ENCODE measurements around the gene NOXO1.

Gene NOXO1

GRCh38 chr16:2003231-2003826, 22.1 kb upstream of the NOXO1 start:
- H3K36me3 Mint-ChIP-seq: peaks cover 3% of the 10 kb centered on the region
- no peaks in the 10 kb centered on the region for H3K9me3 Mint-ChIP-seq
- H3K27me3 Mint-ChIP-seq: no peaks in the 10 kb centered on the region
- no peak overlapping the region for H3K27ac Mint-ChIP-seq
- H3K4me3 Mint-ChIP-seq: no peak overlapping the region
- H3K4me1 Mint-ChIP-seq: peaks cover 29% of the 10 kb centered on the region

GRCh38 chr16:2002406-2003230, 21.3 kb upstream of the NOXO1 start:
- Mint-ChIP-seq H3K4me3 (no peak overlapping the region), H3K4me1 (peaks cover 22% of the 10 kb centered on the region), H3K9me3 (no peaks in the 10 kb centered on the region), H3K27me3 (no peaks in the 10 kb centered on the region), H3K27ac (no peak overlapping the region), H3K36me3 (peaks cover 3% of the 10 kb centered on the region)

GRCh38 chr16:2001456-2002355, 20.4 kb upstream of the NOXO1 start:
- H3K36me3 Mint-ChIP-seq: peaks cover 4% of the 10 kb centered on the region
- H3K27me3 Mint-ChIP-seq: no peaks in the 10 kb centered on the region
- H3K4me3 Mint-ChIP-seq: no peak overlapping the region
- H3K4me1 Mint-ChIP-seq: peaks cover 13% of the 10 kb centered on the region
- H3K27ac Mint-ChIP-seq: no peak overlapping the region
- H3K9me3 Mint-ChIP-seq: no peaks in the 10 kb centered on the region

GRCh38 chr16:2001035-2001434, 19.8 kb upstream of the NOXO1 start:
- Mint-ChIP-seq H3K9me3 (no peaks in the 10 kb centered on the region), H3K4me3 (no peak overlapping the region), H3K4me1 (peaks cover 9% of the 10 kb centered on the region), H3K27me3 (no peaks in the 10 kb centered on the region), H3K36me3 (peaks cover 4% of the 10 kb centered on the region), H3K27ac (no peak overlapping the region)

- no peak overlapping the region for H3K4me3 Mint-ChIP-seq
- H3K36me3 Mint-ChIP-seq: peaks cover 4% of the 10 kb centered on the region
- no peaks in the 10 kb centered on the region for H3K9me3 Mint-ChIP-seq
- H3K27me3 Mint-ChIP-seq: no peaks in the 10 kb centered on the region
- peaks cover 6% of the 10 kb centered on the region for H3K4me1 Mint-ChIP-seq
- H3K27ac Mint-ChIP-seq: no peak overlapping the region
Measured at GRCh38 chr16:1999866-2000514, 18.7 kb upstream of the NOXO1 start.

GRCh38 chr16:1998852-1999801, 17.9 kb upstream of the NOXO1 start:
- peaks cover 3% of the 10 kb centered on the region for H3K4me1 Mint-ChIP-seq
- no peak overlapping the region for H3K4me3 Mint-ChIP-seq
- peaks cover 4% of the 10 kb centered on the region for H3K36me3 Mint-ChIP-seq
- no peaks in the 10 kb centered on the region for H3K27me3 Mint-ChIP-seq
- H3K9me3 Mint-ChIP-seq: no peaks in the 10 kb centered on the region
- no peak overlapping the region for H3K27ac Mint-ChIP-seq

GRCh38 chr16:1998360-1998835, 17.1 kb upstream of the NOXO1 start:
- Mint-ChIP-seq H3K27ac (no peak overlapping the region), H3K4me1 (peaks cover 4% of the 10 kb centered on the region), H3K27me3 (no peaks in the 10 kb centered on the region), H3K4me3 (no peak overlapping the region), H3K9me3 (no peaks in the 10 kb centered on the region), H3K36me3 (peaks cover 4% of the 10 kb centered on the region)

- Mint-ChIP-seq H3K4me1 (peaks cover 4% of the 10 kb centered on the region), H3K27ac (no peak overlapping the region), H3K36me3 (peaks cover 4% of the 10 kb centered on the region), H3K9me3 (no peaks in the 10 kb centered on the region), H3K4me3 (no peak overlapping the region), H3K27me3 (no peaks in the 10 kb centered on the region)
Measured at GRCh38 chr16:1997494-1998359, 16.5 kb upstream of the NOXO1 start.

GRCh38 chr16:1993731-1994131, 12.5 kb upstream of the NOXO1 start:
- Mint-ChIP-seq H3K4me3 (no peak overlapping the region), H3K36me3 (peaks cover 4% of the 10 kb centered on the region), H3K4me1 (peaks cover 18% of the 10 kb centered on the region), H3K27me3 (peaks cover 6% of the 10 kb centered on the region), H3K27ac (no peak overlapping the region), H3K9me3 (no peaks in the 10 kb centered on the region)

- H3K4me1 Mint-ChIP-seq: peaks cover 21% of the 10 kb centered on the region
- no peaks in the 10 kb centered on the region for H3K9me3 Mint-ChIP-seq
- no peak overlapping the region for H3K27ac Mint-ChIP-seq
- no peak overlapping the region for H3K4me3 Mint-ChIP-seq
- peaks cover 2% of the 10 kb centered on the region for H3K36me3 Mint-ChIP-seq
- peaks cover 9% of the 10 kb centered on the region for H3K27me3 Mint-ChIP-seq
Measured at GRCh38 chr16:1992704-1993317, 11.5 kb upstream of the NOXO1 start.

GRCh38 chr16:1991948-1992703, 10.9 kb upstream of the NOXO1 start:
- H3K27me3 Mint-ChIP-seq: peaks cover 9% of the 10 kb centered on the region
- H3K36me3 Mint-ChIP-seq: no peaks in the 10 kb centered on the region
- H3K4me3 Mint-ChIP-seq: peak overlapping the region; percentile 77
- H3K4me1 Mint-ChIP-seq: peaks cover 21% of the 10 kb centered on the region
- no peaks in the 10 kb centered on the region for H3K9me3 Mint-ChIP-seq
- no peak overlapping the region for H3K27ac Mint-ChIP-seq

GRCh38 chr16:1991588-1991947, 10.3 kb upstream of the NOXO1 start:
- H3K27ac Mint-ChIP-seq: no peak overlapping the region
- peak overlapping the region; percentile 77 for H3K4me3 Mint-ChIP-seq
- peaks cover 2% of the 10 kb centered on the region for H3K36me3 Mint-ChIP-seq
- H3K27me3 Mint-ChIP-seq: peaks cover 9% of the 10 kb centered on the region
- H3K9me3 Mint-ChIP-seq: no peaks in the 10 kb centered on the region
- peaks cover 21% of the 10 kb centered on the region for H3K4me1 Mint-ChIP-seq

- H3K4me3 Mint-ChIP-seq: peak overlapping the region; percentile 77
- H3K4me1 Mint-ChIP-seq: peaks cover 21% of the 10 kb centered on the region
- H3K36me3 Mint-ChIP-seq: peaks cover 3% of the 10 kb centered on the region
- H3K9me3 Mint-ChIP-seq: no peaks in the 10 kb centered on the region
- peaks cover 9% of the 10 kb centered on the region for H3K27me3 Mint-ChIP-seq
- peak overlapping the region; percentile 30 for H3K27ac Mint-ChIP-seq
Measured at GRCh38 chr16:1991135-1991551, 9.9 kb upstream of the NOXO1 start.
